ENCODE data around the gene L3MBTL3. TPM values are rescaled to one million over a fixed set of nuclear protein-coding genes. Genes with fewer than 3 reads are reported as not detected.

Gene L3MBTL3
- total and polyA plus RNA-seq, 7 donors = 1.00 to 3.2 (median 2.0) TPM

DNA sequence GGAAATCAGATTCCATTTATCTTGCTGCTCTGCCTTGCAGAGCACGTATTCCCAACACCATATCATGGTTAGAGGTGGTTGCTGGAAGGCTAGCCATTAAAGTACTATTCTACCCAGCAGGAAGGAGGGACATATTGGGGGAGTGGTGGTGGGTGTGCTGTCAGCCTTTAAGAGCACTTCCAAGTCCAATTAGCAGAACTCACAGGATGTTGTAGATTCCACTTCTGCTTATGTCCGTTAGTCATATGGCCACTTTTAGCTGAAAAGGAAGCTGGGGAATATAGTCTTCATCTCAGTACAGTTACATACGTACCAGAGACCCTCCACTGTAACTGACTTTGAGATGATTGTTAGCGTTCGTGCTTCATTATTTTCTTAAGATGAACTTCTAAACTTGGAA lies 109.9 kb downstream of the L3MBTL3 start:
- TF ChIP-seq CTCF (IDR thresholded peaks at IDR 0.05) = no peak
- Histone ChIP-seq H3K27me3 (ENCODE audit: insufficient read depth in 3 of 3, low read length in 2 of 3) (no peaks in the 10 kb centered on the region), H3K4me3 (no peak overlapping the region), H3K36me3 (ENCODE audit: insufficient read depth in 1 of 2, low read depth in 1 of 2) (no peaks in the 10 kb centered on the region), H3K27ac (no peak overlapping the region), H3K9me3 (no peaks in the 10 kb centered on the region), H3K4me1 (no peaks in the 10 kb centered on the region)
- ATAC-seq = no peak
- DNase-seq = no peak
- WGBS, 3 donors = 88 to 92% (median 91%) methylated on average over 5 of the region's 5 CpGs
- intact Hi-C loops (cut with DNase I) = no loop called here

GRCh38 chr6:130129762-130130246 lies 111.4 kb downstream of the L3MBTL3 start:
- no peak overlapping the region for H3K4me3 ChIP-seq
- no peak for TF ChIP-seq CTCF (IDR thresholded peaks at IDR 0.05)
- no peaks in the 10 kb centered on the region for H3K36me3 ChIP-seq (ENCODE audit: insufficient read depth in 1 of 2, low read depth in 1 of 2)
- no peaks in the 10 kb centered on the region for H3K4me1 ChIP-seq
- ATAC-seq (no peak), DNase-seq (no peak)
- intact Hi-C loops (cut with DNase I) = no loop called here
- 92% methylated on average over 6 of the region's 6 CpGs for WGBS, 3 donors
- no peaks in the 10 kb centered on the region for H3K9me3 ChIP-seq
- H3K27ac ChIP-seq = no peak overlapping the region
- H3K27me3 ChIP-seq (ENCODE audit: insufficient read depth in 3 of 3, low read length in 2 of 3) = no peaks in the 10 kb centered on the region

GRCh38 chr6:130132286-130132701 lies 113.9 kb downstream of the L3MBTL3 start:
- Histone ChIP-seq H3K4me3 (no peak overlapping the region), H3K36me3 (ENCODE audit: insufficient read depth in 1 of 2, low read depth in 1 of 2) (no peaks in the 10 kb centered on the region), H3K9me3 (no peaks in the 10 kb centered on the region), H3K27ac (no peak overlapping the region), H3K27me3 (ENCODE audit: insufficient read depth in 3 of 3, low read length in 2 of 3) (no peaks in the 10 kb centered on the region), H3K4me1 (no peaks in the 10 kb centered on the region)
- WGBS, 3 donors = 72 to 76% (median 75%) methylated on average over 6 of the region's 6 CpGs
- no peak for TF ChIP-seq CTCF (IDR thresholded peaks at IDR 0.05)
- DNase-seq (no peak), ATAC-seq (no peak)
- intact Hi-C loops (cut with DNase I) = no loop called here

- no peak overlapping the region for H3K4me3 ChIP-seq
- intact Hi-C loops (cut with DNase I) = no loop called here
- DNase-seq (no peak), ATAC-seq (no peak)
- H3K27ac ChIP-seq = no peak overlapping the region
- H3K36me3 ChIP-seq (ENCODE audit: insufficient read depth in 1 of 2, low read depth in 1 of 2) = no peaks in the 10 kb centered on the region
- no peaks in the 10 kb centered on the region for H3K27me3 ChIP-seq (ENCODE audit: insufficient read depth in 3 of 3, low read length in 2 of 3)
- TF ChIP-seq CTCF (IDR thresholded peaks at IDR 0.05) = no peak
- H3K4me1 ChIP-seq = no peaks in the 10 kb centered on the region
- 71 to 75% (median 73%) methylated on average over 2 of the region's 2 CpGs for WGBS, 3 donors
- no peaks in the 10 kb centered on the region for H3K9me3 ChIP-seq
Observed at GRCh38 chr6:130134582-130134981, 116.2 kb downstream of the L3MBTL3 start.

DNA sequence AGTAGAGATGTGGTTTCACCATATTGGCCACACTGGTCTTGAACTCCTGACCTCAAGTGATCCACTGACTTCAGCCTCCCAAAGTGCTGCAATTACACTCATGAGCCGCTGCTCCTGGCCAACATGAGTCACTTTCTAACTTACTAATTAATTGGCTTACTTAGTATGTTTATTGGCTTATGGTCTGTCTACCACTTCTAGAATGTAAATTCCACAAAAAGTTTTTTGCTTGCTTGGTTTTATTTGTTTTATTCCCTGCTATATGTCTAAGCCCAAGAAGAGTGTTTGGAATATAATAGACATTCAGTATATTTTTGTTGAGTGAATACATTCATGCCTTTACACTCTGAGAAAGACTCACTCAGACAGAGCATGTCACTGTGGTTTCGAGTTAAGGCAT lies 118.4 kb downstream of the L3MBTL3 start:
- H3K4me1 ChIP-seq = no peaks in the 10 kb centered on the region
- no peak for TF ChIP-seq CTCF (IDR thresholded peaks at IDR 0.05)
- WGBS, 3 donors = 91 to 94% (median 91%) methylated on average over 2 of the region's 2 CpGs
- DNase-seq = no peak
- no peak overlapping the region for H3K4me3 ChIP-seq
- no peaks in the 10 kb centered on the region for H3K27me3 ChIP-seq (ENCODE audit: insufficient read depth in 3 of 3, low read length in 2 of 3)
- no peak for ATAC-seq
- H3K9me3 ChIP-seq = no peaks in the 10 kb centered on the region
- intact Hi-C loops (cut with DNase I) = no loop called here
- H3K36me3 ChIP-seq (ENCODE audit: insufficient read depth in 1 of 2, low read depth in 1 of 2) = no peaks in the 10 kb centered on the region
- no peak overlapping the region for H3K27ac ChIP-seq

Data from psoas muscle (tissue), 8 donors.